Measurements from ENCODE around the gene MMS19.

DNA sequence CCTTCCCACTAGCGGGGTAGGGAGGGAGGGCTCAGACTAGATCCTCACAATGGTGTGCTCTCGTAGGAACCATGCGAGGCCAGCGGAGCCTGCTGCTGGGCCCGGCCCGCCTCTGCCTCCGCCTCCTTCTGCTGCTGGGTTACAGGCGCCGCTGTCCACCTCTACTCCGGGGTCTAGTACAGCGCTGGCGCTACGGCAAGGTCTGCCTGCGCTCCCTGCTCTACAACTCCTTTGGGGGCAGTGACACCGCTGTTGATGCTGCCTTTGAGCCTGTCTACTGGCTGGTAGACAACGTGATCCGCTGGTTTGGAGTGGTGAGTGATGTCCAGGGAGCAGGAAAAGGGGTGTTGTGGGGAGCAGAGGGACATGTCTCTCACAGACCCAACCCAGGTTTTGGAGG, 46.6 kb downstream of the MMS19 start:
- TF ChIP-seq, protein P1, sequence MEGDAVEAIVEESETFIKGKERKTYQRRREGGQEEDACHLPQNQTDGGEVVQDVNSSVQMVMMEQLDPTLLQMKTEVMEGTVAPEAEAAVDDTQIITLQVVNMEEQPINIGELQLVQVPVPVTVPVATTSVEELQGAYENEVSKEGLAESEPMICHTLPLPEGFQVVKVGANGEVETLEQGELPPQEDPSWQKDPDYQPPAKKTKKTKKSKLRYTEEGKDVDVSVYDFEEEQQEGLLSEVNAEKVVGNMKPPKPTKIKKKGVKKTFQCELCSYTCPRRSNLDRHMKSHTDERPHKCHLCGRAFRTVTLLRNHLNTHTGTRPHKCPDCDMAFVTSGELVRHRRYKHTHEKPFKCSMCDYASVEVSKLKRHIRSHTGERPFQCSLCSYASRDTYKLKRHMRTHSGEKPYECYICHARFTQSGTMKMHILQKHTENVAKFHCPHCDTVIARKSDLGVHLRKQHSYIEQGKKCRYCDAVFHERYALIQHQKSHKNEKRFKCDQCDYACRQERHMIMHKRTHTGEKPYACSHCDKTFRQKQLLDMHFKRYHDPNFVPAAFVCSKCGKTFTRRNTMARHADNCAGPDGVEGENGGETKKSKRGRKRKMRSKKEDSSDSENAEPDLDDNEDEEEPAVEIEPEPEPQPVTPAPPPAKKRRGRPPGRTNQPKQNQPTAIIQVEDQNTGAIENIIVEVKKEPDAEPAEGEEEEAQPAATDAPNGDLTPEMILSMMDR (IDR thresholded peaks at IDR 0.05; ENCODE audit: low read depth, low read length): no peak
- TF ChIP-seq EZH2phosphoT487 (IDR thresholded peaks at IDR 0.05; ENCODE audit: low read depth): no peak

Measured in OCI-LY3 (cell line).